Measurements from ENCODE around the gene VPS35L. TPM values are rescaled to one million over a fixed set of nuclear protein-coding genes. Genes with fewer than 3 reads are reported as not detected.

VPS35L gene
- total and polyA plus RNA-seq, 2 of the 13 experiments (the other 11 are each of a cell fraction or from before 2014, with no cell fraction given): 1.4 to 1.6 TPM

DNA sequence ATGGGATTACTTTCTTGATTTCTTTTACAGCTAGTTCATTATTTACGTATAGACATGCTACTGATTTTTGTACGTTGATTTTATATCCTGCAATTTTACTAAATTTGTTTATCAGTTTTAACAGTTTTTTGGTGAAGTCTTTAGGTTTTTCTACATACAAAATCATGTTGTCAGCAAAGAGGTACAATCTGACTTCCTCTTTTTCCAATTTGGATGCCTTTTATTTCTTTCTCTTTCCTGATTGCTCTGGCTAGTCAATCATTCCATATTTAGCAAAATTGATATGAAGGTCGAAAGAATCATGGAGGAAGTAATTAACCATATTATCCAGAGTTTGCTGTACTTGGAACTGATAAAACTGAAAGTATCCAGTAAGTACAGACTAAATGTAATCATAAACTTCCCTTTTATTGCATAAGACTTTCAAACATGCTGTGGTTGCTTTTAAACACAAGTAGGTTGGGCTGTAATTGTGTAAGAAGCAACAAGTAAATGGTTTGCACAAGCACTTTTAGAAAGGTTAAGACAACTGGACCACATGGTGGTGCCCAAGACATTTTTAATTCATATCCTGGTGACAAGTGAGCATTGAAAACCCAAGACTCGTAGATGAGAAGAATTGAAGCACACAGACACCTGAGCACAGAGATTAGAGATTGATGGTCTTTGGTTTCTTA is 42.0 kb upstream of the VPS35L start (continued):
- TF ChIP-seq ZNF83 (CRISPR knock-in tag; IDR thresholded peaks at IDR 0.05; ENCODE audit: borderline replicate concordance): no peak
- no peak for TF ChIP-seq TCF7 (IDR thresholded peaks at IDR 0.05; ENCODE audit: low read depth)
- TF ChIP-seq FOXP4 (CRISPR knock-in tag; IDR thresholded peaks at IDR 0.05): no peak
- TF ChIP-seq, protein P1, sequence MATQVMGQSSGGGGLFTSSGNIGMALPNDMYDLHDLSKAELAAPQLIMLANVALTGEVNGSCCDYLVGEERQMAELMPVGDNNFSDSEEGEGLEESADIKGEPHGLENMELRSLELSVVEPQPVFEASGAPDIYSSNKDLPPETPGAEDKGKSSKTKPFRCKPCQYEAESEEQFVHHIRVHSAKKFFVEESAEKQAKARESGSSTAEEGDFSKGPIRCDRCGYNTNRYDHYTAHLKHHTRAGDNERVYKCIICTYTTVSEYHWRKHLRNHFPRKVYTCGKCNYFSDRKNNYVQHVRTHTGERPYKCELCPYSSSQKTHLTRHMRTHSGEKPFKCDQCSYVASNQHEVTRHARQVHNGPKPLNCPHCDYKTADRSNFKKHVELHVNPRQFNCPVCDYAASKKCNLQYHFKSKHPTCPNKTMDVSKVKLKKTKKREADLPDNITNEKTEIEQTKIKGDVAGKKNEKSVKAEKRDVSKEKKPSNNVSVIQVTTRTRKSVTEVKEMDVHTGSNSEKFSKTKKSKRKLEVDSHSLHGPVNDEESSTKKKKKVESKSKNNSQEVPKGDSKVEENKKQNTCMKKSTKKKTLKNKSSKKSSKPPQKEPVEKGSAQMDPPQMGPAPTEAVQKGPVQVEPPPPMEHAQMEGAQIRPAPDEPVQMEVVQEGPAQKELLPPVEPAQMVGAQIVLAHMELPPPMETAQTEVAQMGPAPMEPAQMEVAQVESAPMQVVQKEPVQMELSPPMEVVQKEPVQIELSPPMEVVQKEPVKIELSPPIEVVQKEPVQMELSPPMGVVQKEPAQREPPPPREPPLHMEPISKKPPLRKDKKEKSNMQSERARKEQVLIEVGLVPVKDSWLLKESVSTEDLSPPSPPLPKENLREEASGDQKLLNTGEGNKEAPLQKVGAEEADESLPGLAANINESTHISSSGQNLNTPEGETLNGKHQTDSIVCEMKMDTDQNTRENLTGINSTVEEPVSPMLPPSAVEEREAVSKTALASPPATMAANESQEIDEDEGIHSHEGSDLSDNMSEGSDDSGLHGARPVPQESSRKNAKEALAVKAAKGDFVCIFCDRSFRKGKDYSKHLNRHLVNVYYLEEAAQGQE (IDR thresholded peaks at IDR 0.05; ENCODE audit: borderline replicate concordance in 1 of 2, low read depth in 1 of 2, low read length in 2 of 2): no peak
- no peak for TF ChIP-seq CSRNP1 (CRISPR knock-in tag; IDR thresholded peaks at IDR 0.05)
- no peak for TF ChIP-seq ZFAT (CRISPR knock-in tag; conservative IDR thresholded peaks at IDR 0.05)
- peak; percentile 19; the same call in 1 of the 2 replicates for TF ChIP-seq STAG1 (CRISPR knock-in tag; IDR thresholded peaks at IDR 0.05)
- no peak for TF ChIP-seq ZNF20 (CRISPR knock-in tag; IDR thresholded peaks at IDR 0.05)
- TF ChIP-seq ZNF260 (CRISPR knock-in tag; IDR thresholded peaks at IDR 0.05; ENCODE audit: borderline replicate concordance, low read depth): no peak
- TF ChIP-seq GABPA (IDR thresholded peaks at IDR 0.05; ENCODE audit: low read depth, low read length): no peak
- no peak for TF ChIP-seq GABPA (CRISPR knock-in tag; IDR thresholded peaks at IDR 0.05; ENCODE audit: low read depth)
- TF ChIP-seq GATAD2A (CRISPR knock-in tag; IDR thresholded peaks at IDR 0.05): peak; percentile 37; the same call in 1 of the 2 replicates
- no peak for TF ChIP-seq PAF1 (CRISPR knock-in tag; IDR thresholded peaks at IDR 0.05)
- no peak for TF ChIP-seq ZBTB7B (CRISPR knock-in tag; IDR thresholded peaks at IDR 0.05)
- no peak for TF ChIP-seq HNRNPK (IDR thresholded peaks at IDR 0.05; ENCODE audit: low read depth, low read length, poor library complexity, severe bottlenecking)
- no peak for TF ChIP-seq ZNF737 (CRISPR knock-in tag; IDR thresholded peaks at IDR 0.05; ENCODE audit: borderline replicate concordance)
- no peak for TF ChIP-seq ZNF234 (CRISPR knock-in tag; conservative IDR thresholded peaks at IDR 0.05)
- TF ChIP-seq STAT5B (CRISPR knock-in tag; IDR thresholded peaks at IDR 0.05): no peak
- TF ChIP-seq, protein P2, sequence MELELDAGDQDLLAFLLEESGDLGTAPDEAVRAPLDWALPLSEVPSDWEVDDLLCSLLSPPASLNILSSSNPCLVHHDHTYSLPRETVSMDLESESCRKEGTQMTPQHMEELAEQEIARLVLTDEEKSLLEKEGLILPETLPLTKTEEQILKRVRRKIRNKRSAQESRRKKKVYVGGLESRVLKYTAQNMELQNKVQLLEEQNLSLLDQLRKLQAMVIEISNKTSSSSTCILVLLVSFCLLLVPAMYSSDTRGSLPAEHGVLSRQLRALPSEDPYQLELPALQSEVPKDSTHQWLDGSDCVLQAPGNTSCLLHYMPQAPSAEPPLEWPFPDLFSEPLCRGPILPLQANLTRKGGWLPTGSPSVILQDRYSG (CRISPR knock-in tag; IDR thresholded peaks at IDR 0.05): no peak
- no peak for TF ChIP-seq MED8 (CRISPR knock-in tag; IDR thresholded peaks at IDR 0.05; ENCODE audit: insufficient replicate concordance)

Data from HepG2 (cell line).